Glomerular visceral epithelial cell (primary cell): ENCODE measurements around the gene SVOP.
"Not testable (repeated sequence)": the region's sequence is repeated elsewhere in the genome, so short reads cannot be mapped to it uniquely, and the experiment has no call there.

Experiments
- DNase-seq: peaks from one replicate; pipeline ENCODE4 v3.0.0-alpha.2; 2016; ENCODE audit errors: extremely low spot score

SVOP gene

DNA sequence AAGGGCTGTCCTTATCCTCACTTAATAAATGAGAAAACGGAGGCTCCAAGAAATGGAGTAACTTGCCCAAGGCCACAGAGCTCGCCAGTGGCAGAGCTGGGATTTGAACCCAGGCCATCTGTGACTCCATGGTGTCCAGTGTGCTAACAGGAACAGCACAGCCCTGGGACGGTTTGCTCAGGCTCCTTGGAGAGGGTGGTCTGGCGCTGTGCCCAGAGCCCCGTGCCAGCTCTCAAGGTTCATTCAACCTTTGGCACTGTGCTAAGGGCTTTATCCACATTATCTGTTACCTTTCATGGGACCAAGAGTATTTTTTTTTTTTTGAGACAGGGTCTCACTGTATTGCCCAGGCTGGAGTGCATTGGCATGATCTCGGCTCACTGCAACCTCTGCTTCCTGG, 132.8 kb downstream of the SVOP start:
- DNase-seq, result no peak

DNA sequence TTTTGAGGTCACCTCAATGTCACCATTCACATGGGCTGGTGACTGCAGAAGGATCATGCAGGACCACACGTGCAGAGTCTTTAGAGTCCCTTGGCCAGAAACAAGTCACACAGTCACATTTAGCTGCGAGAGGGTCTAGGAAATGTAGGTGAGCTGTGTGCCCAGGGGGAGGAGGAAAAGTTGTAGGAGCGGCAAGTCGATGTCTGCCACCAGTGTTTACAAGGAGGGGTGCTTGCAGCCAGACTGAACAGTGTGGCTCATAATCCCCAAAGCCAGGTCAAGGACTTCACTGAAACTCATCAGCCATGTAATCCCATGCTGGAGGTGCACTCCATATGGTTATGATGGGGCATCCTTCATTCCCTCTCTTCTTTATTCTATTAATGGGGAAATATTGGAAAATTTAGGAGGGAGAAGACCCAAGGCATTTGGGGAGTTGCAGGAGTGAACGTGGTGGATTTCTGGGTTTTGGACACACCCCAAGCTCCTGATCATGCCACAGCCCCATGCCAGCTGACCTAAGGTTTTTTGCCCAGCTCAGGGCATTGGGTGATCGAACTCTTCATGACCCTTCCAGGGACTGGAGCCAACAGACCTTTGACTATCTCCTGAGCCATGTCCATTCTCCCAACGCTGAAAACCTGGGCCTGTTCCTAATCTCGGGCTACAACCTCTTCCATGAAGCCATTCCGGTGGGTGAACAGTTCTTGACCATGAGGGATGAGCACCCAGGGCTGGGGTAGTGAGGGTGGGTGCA, 133.8 kb downstream of the SVOP start:
- no peak for DNase-seq

DNA sequence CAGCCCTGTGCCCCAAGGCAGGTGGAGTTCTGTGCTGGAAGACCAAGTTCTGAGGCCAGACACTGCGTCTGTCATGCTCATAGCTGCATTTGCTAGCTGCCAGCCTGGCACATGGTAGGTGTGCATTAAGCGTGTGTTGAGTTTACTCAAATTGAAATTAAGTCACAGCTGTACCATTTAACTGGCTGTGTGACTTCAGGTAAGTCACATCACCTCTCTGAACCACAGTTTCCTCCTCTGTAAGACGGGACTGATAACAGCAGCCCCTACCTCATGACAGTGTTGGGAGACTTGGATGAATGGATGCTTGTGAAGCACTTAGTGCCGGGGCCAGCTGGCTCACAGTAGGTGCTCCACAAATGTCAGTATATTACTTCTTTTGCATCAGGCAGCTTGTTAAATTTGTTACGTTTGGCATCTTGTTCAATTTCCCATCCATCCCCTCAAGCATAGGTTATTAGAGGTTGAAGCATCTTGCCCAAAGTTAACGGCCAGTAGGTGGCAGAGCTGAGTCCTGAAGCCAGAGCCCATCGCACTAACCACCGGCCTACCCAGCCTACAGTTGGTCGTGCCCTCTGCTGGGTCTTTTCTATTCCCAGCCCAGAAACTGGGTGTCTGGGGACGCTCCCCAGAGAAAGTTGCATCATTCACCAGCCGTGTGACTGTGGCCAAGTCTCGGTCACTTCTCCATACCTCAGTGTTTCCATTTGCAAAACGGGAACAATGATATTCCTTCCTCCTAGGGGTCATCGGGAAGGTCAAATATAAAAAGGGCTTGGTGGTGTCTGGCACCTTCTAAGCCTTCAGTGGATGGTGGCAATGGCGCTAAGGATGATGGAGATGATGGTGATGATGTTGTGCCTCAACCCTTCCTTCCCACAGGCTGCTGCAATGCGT, 136.5 kb downstream of the SVOP start:
- DNase-seq, result peak; percentile 20

DNA sequence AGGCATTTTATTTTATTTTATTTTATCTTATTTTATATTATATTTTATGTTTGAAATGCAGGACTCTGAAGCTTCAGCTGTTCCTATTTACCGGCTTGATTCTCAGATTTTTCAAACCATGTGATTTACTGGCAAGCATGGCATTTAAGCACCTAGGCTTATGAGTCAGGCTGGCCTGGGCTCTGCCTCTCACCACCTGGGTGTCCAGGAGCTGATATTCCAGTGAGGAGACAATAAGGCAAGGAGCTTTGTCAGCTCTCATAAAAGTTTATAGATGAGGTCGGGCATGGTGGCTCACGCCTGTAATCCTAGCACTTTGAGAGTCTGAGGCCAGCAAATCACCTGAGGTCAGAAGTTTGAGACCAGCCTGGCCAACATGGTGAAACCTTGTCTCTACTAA, 138.9 kb downstream of the SVOP start:
- DNase-seq, result peak; percentile 15

DNA sequence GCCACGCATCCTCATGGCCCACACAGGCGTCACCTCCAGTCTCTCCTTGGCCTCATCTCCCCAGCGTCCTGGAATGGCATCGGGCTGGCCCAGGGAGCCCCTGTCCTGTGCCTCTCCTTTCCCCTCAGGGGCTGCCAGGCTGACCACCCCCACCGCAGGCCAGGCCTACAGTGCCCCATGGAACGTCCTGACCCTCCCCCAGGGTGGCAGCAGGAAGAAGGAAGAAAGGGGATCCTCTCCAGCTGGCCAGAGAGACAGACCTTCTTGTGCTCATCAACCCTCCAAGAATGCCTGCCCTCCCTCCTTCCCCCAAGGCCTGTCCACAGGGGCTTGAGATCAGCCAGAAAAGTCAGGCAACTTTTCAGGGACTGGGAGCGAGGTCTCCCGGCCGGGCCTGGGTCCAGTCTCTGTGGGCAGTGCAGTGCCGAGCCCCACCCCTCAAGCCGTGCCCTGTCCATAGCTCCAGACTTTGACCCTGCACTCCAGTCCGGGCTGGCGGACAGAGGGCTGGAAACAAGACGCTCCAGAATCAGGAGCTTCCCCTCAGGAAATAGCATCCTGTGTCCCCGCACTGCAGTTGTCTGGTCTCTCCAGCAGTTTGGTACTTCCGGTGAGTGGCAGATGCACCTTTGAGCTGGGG, 141.1 kb downstream of the SVOP start, which contains the start of gene DAO:
Gene DAO, plus strand, starts transcription at position 478 of the 640 bp plus-strand sequence. CDS start 4,915 bp downstream, outside the sequence.
- DNase-seq, result no peak

DNA sequence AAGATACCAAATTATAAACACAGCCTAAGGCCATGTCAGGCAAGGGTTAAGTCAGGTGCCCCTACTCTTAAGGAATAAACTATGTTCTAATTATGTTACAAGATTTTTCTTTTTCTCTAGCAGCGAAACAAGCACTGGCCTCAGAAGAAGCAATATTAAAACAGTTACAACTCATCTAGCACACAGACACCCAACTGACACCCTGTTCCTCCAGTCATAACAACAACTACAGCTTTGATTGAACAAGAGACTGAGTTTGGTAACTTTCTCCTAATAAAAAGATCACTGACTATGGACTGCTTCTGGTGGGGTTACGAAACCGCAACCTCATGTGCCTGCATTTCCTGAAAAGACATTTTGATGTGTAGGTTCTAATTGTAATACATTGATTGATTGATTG, 144.3 kb downstream of the SVOP start:
- DNase-seq, result no peak

DNA sequence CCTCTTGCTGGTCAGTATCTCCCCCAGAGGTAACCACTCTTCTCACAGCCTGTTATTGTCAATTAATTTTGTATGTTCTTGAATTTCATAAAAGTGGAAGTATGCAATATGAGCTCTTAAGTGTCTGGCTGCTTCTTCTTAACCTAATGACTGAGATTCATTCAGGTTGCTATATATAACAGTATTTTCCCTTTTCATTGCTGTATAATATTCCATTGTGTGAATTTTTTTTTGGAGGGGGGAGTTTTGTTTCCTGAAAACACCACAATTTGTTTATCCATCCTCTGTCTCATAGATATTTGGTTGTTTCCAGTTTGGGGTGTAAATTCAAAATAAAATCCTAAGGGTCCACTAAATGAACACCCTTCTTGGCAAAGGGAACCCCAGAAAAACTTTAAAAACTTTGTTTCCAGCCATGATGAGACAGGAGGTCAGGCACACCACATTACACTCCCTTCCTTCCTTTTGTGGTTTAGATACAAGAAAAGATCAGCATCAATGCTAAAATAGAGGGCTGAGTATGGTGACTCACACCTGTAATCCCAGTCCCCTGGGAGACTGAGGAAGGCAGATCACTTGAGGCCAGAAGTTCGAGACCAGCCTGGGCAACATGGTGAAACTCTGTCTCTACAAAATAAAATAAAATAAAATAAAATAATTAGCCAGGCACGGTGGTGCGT, 145.0 kb downstream of the SVOP start:
- no peak for DNase-seq

DNA sequence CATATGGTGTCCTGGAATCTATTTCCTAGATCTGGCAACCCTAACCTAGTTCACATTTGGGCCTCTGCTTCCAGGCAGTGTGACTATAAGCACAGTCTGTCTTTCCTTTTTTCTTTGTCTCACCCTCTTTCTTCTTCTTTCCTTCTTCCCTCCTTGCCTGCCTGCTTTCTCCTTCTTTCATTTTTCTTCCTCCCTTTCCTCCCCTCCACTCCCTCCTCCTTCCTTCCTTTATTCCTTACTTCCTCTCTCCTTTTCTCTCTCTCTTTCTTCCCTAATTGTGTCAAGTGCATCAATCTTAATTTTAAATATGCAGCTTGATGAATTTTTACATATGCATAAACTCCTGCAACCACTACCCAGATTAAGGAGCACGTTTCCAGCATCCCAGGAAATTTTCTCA, 145.6 kb downstream of the SVOP start:
- DNase-seq, result no peak

DNA sequence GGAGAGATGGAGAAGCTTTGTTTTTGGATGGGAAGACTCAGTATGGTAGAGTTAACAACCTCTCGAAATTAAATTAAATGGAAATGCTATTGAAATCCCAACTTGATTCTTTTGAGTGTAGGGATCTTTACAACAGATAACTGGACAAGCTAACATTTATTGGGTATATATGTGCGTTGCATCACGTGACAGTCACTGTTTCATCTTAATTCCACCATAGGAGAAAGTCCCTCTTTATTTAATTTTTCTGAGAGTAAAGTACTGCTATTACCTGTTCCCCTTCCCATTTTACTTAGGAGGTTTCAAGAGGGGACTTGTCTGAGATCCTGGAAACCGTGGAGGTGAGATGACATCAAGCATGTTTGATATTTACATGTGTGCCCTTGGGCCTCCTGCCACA, 152.1 kb downstream of the SVOP start:
- DNase-seq, result no peak

DNA sequence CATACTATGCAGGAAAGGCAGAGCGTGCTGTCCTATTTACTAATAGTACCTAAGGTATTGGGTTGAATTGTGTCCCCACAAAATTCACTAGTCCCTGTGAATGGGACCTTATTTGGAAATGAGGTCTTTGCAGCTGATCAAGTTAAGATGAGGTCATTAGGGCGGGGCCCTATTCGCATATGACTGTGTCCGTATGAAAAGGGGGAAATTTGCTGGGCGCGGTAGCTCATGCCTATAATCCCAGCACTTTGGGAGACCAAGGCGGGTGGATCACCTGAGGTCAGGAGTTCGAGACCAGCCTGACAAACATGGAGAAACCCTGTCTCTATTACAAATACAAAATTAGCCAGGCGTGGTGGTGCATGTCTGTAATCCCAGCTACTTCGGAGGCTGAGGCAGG, 154.8 kb downstream of the SVOP start:
- DNase-seq, result not testable (repeated sequence)

DNA sequence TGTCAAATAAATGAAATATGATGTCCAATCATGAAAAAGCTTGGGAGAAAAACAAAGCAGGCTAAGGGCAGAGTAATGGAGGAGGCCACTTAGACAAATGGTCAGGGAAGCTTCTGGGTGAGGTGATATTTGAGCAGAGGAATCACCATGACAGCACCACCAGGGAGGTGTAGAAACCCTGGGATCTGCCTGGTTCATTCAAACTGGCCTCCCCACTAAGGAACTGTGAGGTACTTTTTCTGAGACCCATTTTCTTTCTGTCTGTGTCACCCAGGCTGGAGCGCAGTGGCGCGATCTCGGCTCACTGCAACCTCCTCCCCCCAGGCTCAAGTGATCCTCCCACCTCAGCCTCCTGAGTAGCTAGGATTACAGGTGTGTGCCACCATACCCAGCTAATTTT, 155.7 kb downstream of the SVOP start:
- DNase-seq, result no peak

DNA sequence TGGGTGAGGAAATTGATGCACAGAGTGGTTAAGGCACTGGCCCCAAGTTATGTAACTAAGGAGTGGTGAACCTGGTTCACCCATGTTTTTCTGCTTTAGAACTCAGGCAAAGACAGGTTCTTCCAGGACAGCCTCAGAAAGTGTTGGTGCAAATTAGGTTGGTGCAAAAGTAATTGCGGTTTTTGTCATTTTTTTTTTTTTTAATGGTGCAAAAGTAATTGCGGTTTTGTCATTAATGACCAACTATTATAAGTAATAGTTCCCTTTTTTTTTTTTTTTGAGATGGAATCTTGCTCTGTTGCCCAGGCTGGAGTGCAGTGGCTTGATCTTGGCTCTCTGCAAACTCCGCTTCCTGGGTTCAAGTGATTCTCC, 158.3 kb downstream of the SVOP start:
- DNase-seq, result no peak

DNA sequence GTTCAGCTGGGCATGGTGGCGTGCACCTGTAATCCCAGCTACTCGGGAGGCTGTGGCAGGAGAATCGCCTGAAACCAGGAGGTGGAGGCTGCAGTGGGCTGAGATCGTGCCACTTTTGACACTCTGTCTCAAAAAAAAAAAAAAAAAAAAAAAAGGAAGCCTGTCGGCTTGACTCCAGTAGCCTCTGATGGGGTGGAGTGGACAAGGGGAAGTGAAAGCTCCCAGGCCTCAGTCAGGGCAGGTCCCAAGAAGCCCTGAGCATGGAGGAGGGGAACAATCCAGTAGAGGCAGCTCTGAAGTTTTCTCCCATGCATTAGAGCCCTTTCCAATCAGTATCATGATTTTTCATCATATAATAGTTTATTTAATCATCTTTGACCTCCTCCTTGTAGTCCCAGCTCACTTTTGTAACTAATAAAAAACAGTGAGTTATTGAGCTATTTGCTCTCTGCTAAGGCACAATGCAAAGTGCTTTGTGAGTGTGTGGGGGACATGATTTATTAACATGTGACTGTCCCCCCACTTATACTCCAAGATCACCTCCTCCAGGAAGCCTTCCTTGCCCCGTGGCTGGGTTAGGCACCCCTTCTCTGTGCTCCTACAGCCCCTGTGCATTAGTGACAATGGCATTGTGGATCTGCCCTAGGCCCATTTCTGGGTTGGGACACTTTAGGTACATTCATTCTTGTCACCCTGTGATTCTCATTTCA, 158.8 kb downstream of the SVOP start:
- no peak for DNase-seq

DNA sequence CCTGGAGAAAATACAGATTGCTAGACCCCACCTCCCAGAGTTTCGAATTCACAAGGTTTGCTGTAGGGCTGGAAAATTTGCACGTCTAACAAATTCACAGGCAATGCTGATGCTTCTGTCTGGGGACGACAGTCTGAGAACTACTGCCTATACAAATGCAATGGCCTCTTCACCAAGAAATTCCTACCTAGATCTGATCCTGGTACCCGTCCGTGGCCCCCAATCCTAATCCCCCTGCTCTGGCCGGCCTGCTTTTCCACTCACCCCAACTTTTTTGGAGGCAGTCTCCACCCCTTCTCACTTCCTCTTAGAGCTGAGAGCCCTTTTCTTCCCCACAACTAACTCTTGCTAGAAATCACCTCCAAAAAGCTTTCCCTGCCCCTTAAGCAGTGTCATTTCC, 160.4 kb downstream of the SVOP start:
- DNase-seq, result no peak

DNA sequence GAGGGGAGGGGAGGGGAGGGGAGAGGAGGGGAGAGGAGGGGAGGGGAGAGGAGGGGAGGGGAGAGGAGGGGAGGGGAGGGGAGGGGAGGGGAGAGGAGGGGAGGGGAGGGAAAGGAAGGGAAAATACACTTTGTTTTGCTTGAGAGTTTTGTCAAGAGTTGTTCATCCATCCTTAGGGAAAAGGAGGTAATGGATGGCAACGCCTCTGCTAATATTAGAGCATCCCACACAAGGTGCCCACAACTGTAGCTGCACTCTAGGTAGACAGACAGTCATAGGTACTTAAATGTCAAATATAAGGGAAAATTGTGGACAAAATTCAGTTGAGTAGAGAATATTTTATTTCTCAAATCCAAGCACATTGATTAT, 161.0 kb downstream of the SVOP start:
- no peak for DNase-seq

DNA sequence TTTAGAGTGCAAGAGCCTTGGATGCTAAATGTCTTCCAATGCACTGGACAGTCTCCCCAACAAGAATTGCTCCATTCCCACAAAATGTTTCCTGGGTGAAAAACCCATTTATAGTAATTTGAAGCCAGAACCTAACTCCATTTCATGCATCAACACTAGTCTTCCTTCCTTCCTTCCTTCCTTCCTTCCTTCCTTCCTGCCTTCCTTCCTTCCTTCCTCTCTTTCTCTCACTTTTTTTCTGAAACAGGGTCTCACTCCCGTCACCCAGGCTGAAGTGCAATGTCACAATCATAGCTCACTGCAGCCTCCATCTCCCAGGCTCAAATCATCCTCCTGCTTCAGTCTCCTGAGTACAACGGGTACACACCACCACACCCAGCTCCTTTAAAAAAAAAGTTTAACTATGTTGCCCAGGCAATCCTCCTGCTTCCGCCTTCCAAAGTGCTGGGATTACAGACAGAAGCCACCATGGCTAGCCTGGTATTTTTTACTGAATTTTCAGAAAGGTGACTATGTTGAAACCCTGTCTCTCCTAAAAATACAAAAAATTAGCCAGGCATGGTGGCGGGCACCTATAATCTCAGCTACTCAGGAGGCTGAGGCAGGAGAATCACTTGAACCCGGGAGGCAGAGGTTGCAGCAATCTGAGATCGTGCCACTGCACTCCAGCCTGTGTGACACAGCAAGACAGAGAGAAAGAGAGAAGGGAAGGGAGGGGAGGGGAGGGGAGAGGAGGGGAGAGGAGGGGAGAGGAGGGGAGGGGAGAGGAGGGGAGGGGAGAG, 161.5 kb downstream of the SVOP start:
- not testable (repeated sequence) for DNase-seq

DNA sequence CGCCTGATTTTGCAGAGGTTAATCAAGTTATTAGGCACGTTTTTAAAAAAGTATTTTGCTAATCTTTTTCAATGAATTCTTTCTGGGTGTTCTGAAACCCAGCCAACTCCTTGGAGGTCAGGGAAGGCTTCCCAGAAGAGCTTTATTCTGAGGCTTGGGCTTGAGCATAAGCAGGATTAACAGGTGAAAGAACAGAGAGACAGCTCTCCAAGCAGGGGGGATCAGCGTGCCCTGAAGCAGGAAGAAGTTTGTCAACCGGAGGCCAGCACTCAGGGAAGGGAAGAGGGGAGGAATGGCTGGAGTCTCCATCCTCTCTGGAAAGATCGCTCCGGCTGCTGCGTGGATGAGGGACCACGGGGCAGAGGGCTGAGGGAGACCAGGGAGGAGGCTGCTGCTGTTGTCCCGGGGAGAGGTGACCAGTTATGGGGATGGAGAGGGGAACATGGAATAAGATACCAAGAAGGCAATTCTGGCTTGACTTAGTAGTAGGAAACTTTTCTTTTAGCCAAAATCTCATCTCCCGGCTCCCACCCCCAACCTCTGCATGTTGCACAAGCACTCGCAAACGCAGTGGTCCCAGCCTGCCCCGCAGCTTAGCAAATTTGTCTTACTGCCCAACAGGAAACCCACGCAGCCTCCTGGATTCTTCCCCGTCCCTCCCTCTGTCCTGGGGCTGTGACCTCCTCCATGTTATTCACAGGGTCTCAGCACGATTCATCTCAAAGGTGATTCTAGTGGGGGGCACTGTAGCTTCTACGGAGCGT, 162.4 kb downstream of the SVOP start:
- DNase-seq, result peak; percentile 7
